Measurements from ENCODE around the gene C17orf100. TPM values are rescaled to one million over a fixed set of nuclear protein-coding genes. Genes with fewer than 3 reads are reported as not detected.

The C17orf100 gene
- total and polyA plus RNA-seq, 10 of the 15 experiments (the other 5 are each of a cell fraction or from before 2014, with no cell fraction given) = 0.84 to 4.7 (median 1.8) TPM

- Histone ChIP-seq H3K9ac (ENCODE audit: control insufficient read depth, insufficient read depth, low read length) (no peak overlapping the region), H3K4me2 (ENCODE audit: control insufficient read depth, insufficient read depth) (no peak overlapping the region), H3K9me3 (replicated peaks; ENCODE audit: control insufficient read depth, insufficient read depth, low read length) (no peaks in the 10 kb centered on the region), H3K79me2 (ENCODE audit: control insufficient read depth, insufficient read depth, low read length) (no peaks in the 10 kb centered on the region), H3K4me3 (no peak overlapping the region), H2AFZ (ENCODE audit: control insufficient read depth, low read depth, low read length) (no peak overlapping the region), H3K27ac (ENCODE audit: control insufficient read depth, insufficient read depth) (no peak overlapping the region), H3K27me3 (replicated peaks in 1 of 2; ENCODE audit: control insufficient read depth in 2 of 2, insufficient read depth in 2 of 2, low read length in 1 of 2) (peaks cover 0 to 1% of the 10 kb centered on the region in 2 experiments; a peak in 2 of 4 replicates), H3K36me3 (ENCODE audit: control insufficient read depth in 2 of 2, insufficient read depth in 2 of 2, low read length in 1 of 2) (no peaks in the 10 kb centered on the region), H3K4me1 (ENCODE audit: control insufficient read depth, insufficient read depth, low read length) (no peaks in the 10 kb centered on the region), H4K20me1 (ENCODE audit: control insufficient read depth, insufficient read depth) (no peaks in the 10 kb centered on the region)
- TF ChIP-seq GATAD2B (conservative IDR thresholded peaks at IDR 0.05; ENCODE audit: low read depth) (no peak), ZBTB40 (IDR thresholded peaks at IDR 0.05; ENCODE audit: borderline replicate concordance) (no peak), KAT2A (conservative IDR thresholded peaks at IDR 0.05; ENCODE audit: control insufficient read depth, low read depth, low read length) (no peak), ZNF207 (IDR thresholded peaks at IDR 0.05; ENCODE audit: borderline replicate concordance) (no peak), EZH2 (IDR thresholded peaks at IDR 0.05; ENCODE audit: borderline replicate concordance, control insufficient read depth, low read depth, low read length) (no peak), NKRF (conservative IDR thresholded peaks at IDR 0.05) (no peak), BRCA1 (IDR thresholded peaks at IDR 0.05; ENCODE audit: low read depth, low read length) (no peak), CBX3 (IDR thresholded peaks at IDR 0.05; ENCODE audit: borderline replicate concordance, low read depth) (no peak), MXI1 (IDR thresholded peaks at IDR 0.05; ENCODE audit: low read depth, low read length) (no peak), MYB (IDR thresholded peaks at IDR 0.05; ENCODE audit: borderline replicate concordance, low read depth, low read length) (no peak), BACH1 (IDR thresholded peaks at IDR 0.05; ENCODE audit: borderline replicate concordance) (no peak)
- CTCF ChIA-PET = interaction anchor here (0.9 to 2.1 kb wide), 3 partner anchors 34 to 227 kb away, joined by 3 to 9 read pairs (median 3); no protein-coding TSS in a partner anchor
- in situ Hi-C loops (cut with MboI) (no loop called here), intact Hi-C loops (cut with micrococcal nuclease; ENCODE audit: unreplicated experiment) (no loop called here)
- WGBS (ENCODE audit: insufficient coverage, insufficient replicate concordance, low lambda C conversion rate, missing lambda C conversion rate) = 43% methylated on average over 16 of the region's 16 CpGs
- RAD21 ChIA-PET (ENCODE audit: unreplicated experiment) = no interaction called here
- DNase-seq (ENCODE audit: low read depth, low spot score) = no peak
- no TSS peak for BruUV-seq (replicated peaks)
- no peak for ATAC-seq
- POLR2A ChIA-PET = interaction anchor here (1.2 kb wide), 1 partner anchor 9 kb away, joined by 3 read pairs; no protein-coding TSS in a partner anchor
- SMC1A ChIA-PET (ENCODE audit: uncharacterized antibody, unreplicated experiment) = interaction anchor here (1.7 kb wide), 1 partner anchor 9 kb away, joined by 3 read pairs; no protein-coding TSS in a partner anchor
- no peak for FAIRE-seq
Observed at GRCh38 chr17:6699997-6700947, 48.7 kb downstream of the C17orf100 start.
